Mesendoderm (in vitro differentiated cells): ENCODE data around the gene ZNF853.

ENCODE experiments used
- DNase-seq: peaks from one replicate; pipeline ENCODE4 v3.0.0; 2013
- H2AK5ac ChIP-seq: 2 replicates; pipeline ENCODE4 v1.6.1; 2013; ENCODE audit warnings: low read length, inconsistent platforms
- H2BK120ac ChIP-seq: 2 replicates; pipeline ENCODE4 v1.6.1; 2013; ENCODE audit warnings: low read depth, mild to moderate bottlenecking, low read length, moderate library complexity, mixed read lengths
- H2BK15ac ChIP-seq: replicated peaks from 2 replicates; pipeline ENCODE4 v1.6.1; 2013; ENCODE audit warnings: low read depth, mild to moderate bottlenecking, moderate library complexity
- H2BK5ac ChIP-seq: 2 replicates; pipeline ENCODE4 v1.6.1; 2013; ENCODE audit warnings: low read length, inconsistent platforms
- H3K18ac ChIP-seq: 2 replicates; pipeline ENCODE4 v1.6.1; 2013; ENCODE audit warnings: mild to moderate bottlenecking, low read length, mixed read lengths
- H3K23ac ChIP-seq: one replicate; pipeline ENCODE4 v1.6.1; 2013; ENCODE audit warnings: low read length
- H3K27ac ChIP-seq: 2 replicates; pipeline ENCODE4 v1.5.1; 2013; ENCODE audit warnings: low read depth, mild to moderate bottlenecking, inconsistent platforms, low read length, moderate library complexity
- H3K27me3 ChIP-seq: 2 replicates; pipeline ENCODE4 v1.6.1; 2013; ENCODE audit warnings: low read length, control low read depth, mild to moderate bottlenecking, inconsistent platforms; ENCODE audit not compliant: insufficient read depth, poor library complexity
- H3K36me3 ChIP-seq: 2 replicates; pipeline ENCODE4 v1.6.1; 2013; ENCODE audit warnings: low read length, inconsistent platforms; ENCODE audit not compliant: control insufficient read depth, insufficient read depth
- H3K4ac ChIP-seq: one replicate; pipeline ENCODE4 v1.6.1; 2013; ENCODE audit warnings: low read depth, mild to moderate bottlenecking, low read length, moderate library complexity
- H3K4me1 ChIP-seq: 2 replicates; pipeline ENCODE4 v1.6.1; 2013; ENCODE audit warnings: low read depth, low read length, inconsistent platforms; ENCODE audit not compliant: control insufficient read depth
- H3K4me2 ChIP-seq: 2 replicates; pipeline ENCODE4 v1.6.1; 2013; ENCODE audit warnings: low read length
- H3K4me3 ChIP-seq: 2 replicates; pipeline ENCODE4 v1.5.1; 2013; ENCODE audit warnings: mild to moderate bottlenecking, low read length
- H3K56ac ChIP-seq: one replicate; pipeline ENCODE4 v1.6.1; 2013; ENCODE audit warnings: low read length
- H3K79me1 ChIP-seq: 2 replicates; pipeline ENCODE4 v1.6.1; 2013; ENCODE audit warnings: low read length, inconsistent platforms
- H3K79me2 ChIP-seq: 2 replicates; pipeline ENCODE4 v1.6.1; 2013; ENCODE audit warnings: mild to moderate bottlenecking, low read length; ENCODE audit not compliant: control insufficient read depth, insufficient read depth
- H3K9ac ChIP-seq: 2 replicates; pipeline ENCODE4 v1.6.1; 2013; ENCODE audit warnings: low read length, inconsistent platforms
- H4K5ac ChIP-seq: one replicate; pipeline ENCODE4 v1.6.1; 2013; ENCODE audit warnings: low read length
- H4K8ac ChIP-seq: one replicate; pipeline ENCODE4 v1.6.1; 2013; ENCODE audit warnings: low read depth, mild to moderate bottlenecking, control low read depth, low read length, moderate library complexity
- WGBS: extraction: QIAGEN DNeasy Blood & Tissue Kit; methylation state at CpG from one replicate; pipeline ENCODE4 v1.1.7; 2013; ENCODE audit warnings: low lambda C conversion rate, missing lambda C conversion rate; ENCODE audit not compliant: insufficient coverage; ENCODE audit errors: extremely low coverage; 5-methylcytosine and 5-hydroxymethylcytosine counted together

The ZNF853 gene

GRCh38 chr7:6653071-6654003 is 37.9 kb downstream of the ZNF853 start:
- Histone ChIP-seq H3K36me3 (peaks cover 4% of the 10 kb centered on the region), H2AK5ac (no peak overlapping the region), H3K79me1 (no peaks in the 10 kb centered on the region), H2BK15ac (no peak overlapping the region), H2BK5ac (no peak overlapping the region), H3K4me3 (no peak overlapping the region), H4K5ac (no peak overlapping the region), H3K4ac (no peak overlapping the region), H3K27me3 (no peaks in the 10 kb centered on the region), H2BK120ac (no peak overlapping the region), H4K8ac (no peak overlapping the region), H3K23ac (no peak overlapping the region), H3K56ac (no peak overlapping the region), H3K79me2 (no peaks in the 10 kb centered on the region), H3K27ac (no peak overlapping the region), H3K9ac (no peak overlapping the region), H3K4me1 (no peaks in the 10 kb centered on the region), H3K18ac (no peak overlapping the region), H3K4me2 (no peak overlapping the region)
- no CpG with 5 or more reads among the region's 146 CpGs for WGBS
- no peak for DNase-seq

DNA sequence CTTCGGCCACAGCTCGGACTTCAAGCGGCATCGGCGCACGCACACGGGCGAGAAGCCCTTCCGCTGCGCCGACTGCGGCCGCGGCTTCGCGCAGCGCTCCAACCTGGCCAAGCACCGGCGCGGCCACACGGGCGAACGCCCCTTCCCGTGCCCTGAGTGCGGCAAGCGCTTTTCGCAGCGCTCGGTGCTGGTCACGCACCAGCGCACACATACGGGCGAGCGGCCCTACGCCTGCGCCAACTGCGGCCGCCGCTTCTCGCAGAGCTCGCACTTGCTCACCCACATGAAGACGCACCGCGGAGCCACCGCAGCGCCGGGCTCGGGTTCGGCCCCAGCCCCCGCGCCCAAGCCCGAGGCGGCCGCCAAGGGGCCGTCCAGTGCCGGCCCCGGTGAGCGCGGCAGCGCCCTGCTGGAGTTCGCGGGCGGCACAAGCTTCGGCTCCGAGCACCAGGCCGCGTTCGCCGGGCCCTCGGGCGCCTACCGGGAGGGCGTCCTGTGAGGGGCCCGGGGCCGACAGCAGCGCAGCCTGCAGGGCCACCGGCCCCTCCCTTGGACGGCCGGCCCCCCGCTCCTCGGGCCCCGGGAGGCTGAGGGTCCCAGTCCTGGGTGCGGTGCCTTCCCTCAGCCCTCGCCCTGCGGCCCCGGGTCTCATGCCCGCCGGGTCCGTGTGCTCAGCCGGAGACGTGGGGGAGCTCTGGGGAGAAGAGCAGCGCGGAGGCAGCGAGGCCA is 38.9 kb downstream of the ZNF853 start:
- H3K36me3 ChIP-seq, result peaks cover 4% of the 10 kb centered on the region
- H3K4me1 ChIP-seq, result no peaks in the 10 kb centered on the region
- H3K23ac ChIP-seq, result no peak overlapping the region
- no peak overlapping the region for H3K4me2 ChIP-seq
- no peak overlapping the region for H4K5ac ChIP-seq
- no peak for DNase-seq
- no peaks in the 10 kb centered on the region for H3K79me1 ChIP-seq
- no peak overlapping the region for H3K4ac ChIP-seq
- no peak overlapping the region for H3K9ac ChIP-seq
- no peak overlapping the region for H2BK5ac ChIP-seq
- no peak overlapping the region for H2AK5ac ChIP-seq
- no peak overlapping the region for H2BK15ac ChIP-seq
- no peak overlapping the region for H4K8ac ChIP-seq
- no peaks in the 10 kb centered on the region for H3K79me2 ChIP-seq
- no peak overlapping the region for H3K18ac ChIP-seq
- no peak overlapping the region for H2BK120ac ChIP-seq
- H3K27ac ChIP-seq, result no peak overlapping the region
- WGBS, result no CpG with 5 or more reads among the region's 94 CpGs
- no peaks in the 10 kb centered on the region for H3K27me3 ChIP-seq
- H3K56ac ChIP-seq, result no peak overlapping the region
- no peak overlapping the region for H3K4me3 ChIP-seq

GRCh38 chr7:6654842-6655610 is 39.6 kb downstream of the ZNF853 start:
- H3K36me3 ChIP-seq, result peaks cover 4% of the 10 kb centered on the region
- H3K18ac ChIP-seq, result no peak overlapping the region

GRCh38 chr7:6655636-6656385 is 40.4 kb downstream of the ZNF853 start:
- Histone ChIP-seq H3K36me3 (peaks cover 4% of the 10 kb centered on the region), H3K4me1 (no peaks in the 10 kb centered on the region), H4K8ac (no peak overlapping the region), H3K4me3 (no peak overlapping the region), H3K4me2 (no peak overlapping the region), H2BK15ac (no peak overlapping the region), H2BK120ac (no peak overlapping the region), H3K4ac (no peak overlapping the region), H3K27ac (no peak overlapping the region), H3K23ac (no peak overlapping the region), H2AK5ac (no peak overlapping the region), H3K79me1 (no peaks in the 10 kb centered on the region), H3K27me3 (no peaks in the 10 kb centered on the region), H3K79me2 (no peaks in the 10 kb centered on the region), H3K9ac (no peak overlapping the region), H3K56ac (no peak overlapping the region), H3K18ac (no peak overlapping the region), H4K5ac (no peak overlapping the region), H2BK5ac (no peak overlapping the region)
- DNase-seq, result no peak
- WGBS, result no CpG with 5 or more reads among the region's 17 CpGs

More at GRCh38 chr7:6654842-6655610, 39.6 kb downstream of the ZNF853 start:
- H3K4me2 ChIP-seq, result no peak overlapping the region
- no peak overlapping the region for H4K8ac ChIP-seq
- H3K4ac ChIP-seq, result no peak overlapping the region
- WGBS, result no CpG with 5 or more reads among the region's 48 CpGs
- H2BK15ac ChIP-seq, result no peak overlapping the region
- H3K23ac ChIP-seq, result no peak overlapping the region
- no peak overlapping the region for H2AK5ac ChIP-seq
- no peak overlapping the region for H4K5ac ChIP-seq
- H3K79me2 ChIP-seq, result no peaks in the 10 kb centered on the region
- no peak overlapping the region for H3K9ac ChIP-seq
- H3K4me3 ChIP-seq, result no peak overlapping the region
- H3K79me1 ChIP-seq, result no peaks in the 10 kb centered on the region
- H3K27ac ChIP-seq, result no peak overlapping the region
- H3K56ac ChIP-seq, result no peak overlapping the region
- H3K27me3 ChIP-seq, result no peaks in the 10 kb centered on the region
- H2BK5ac ChIP-seq, result no peak overlapping the region
- no peak for DNase-seq
- no peak overlapping the region for H2BK120ac ChIP-seq
- no peaks in the 10 kb centered on the region for H3K4me1 ChIP-seq

GRCh38 chr7:6656413-6656812 is 41.0 kb downstream of the ZNF853 start:
- no peak overlapping the region for H3K23ac ChIP-seq
- no peak overlapping the region for H3K56ac ChIP-seq
- no peak overlapping the region for H2BK5ac ChIP-seq
- H3K27me3 ChIP-seq, result no peaks in the 10 kb centered on the region
- no peak overlapping the region for H4K5ac ChIP-seq
- no peak overlapping the region for H3K9ac ChIP-seq
- H3K18ac ChIP-seq, result no peak overlapping the region
- no peak overlapping the region for H3K4me3 ChIP-seq
- H2BK120ac ChIP-seq, result no peak overlapping the region
- peaks cover 4% of the 10 kb centered on the region for H3K36me3 ChIP-seq
- no peak overlapping the region for H2BK15ac ChIP-seq
- H3K4me2 ChIP-seq, result no peak overlapping the region
- no peak overlapping the region for H3K27ac ChIP-seq
- no peak overlapping the region for H2AK5ac ChIP-seq
- no peaks in the 10 kb centered on the region for H3K4me1 ChIP-seq
- WGBS, result no CpG with 5 or more reads among the region's 9 CpGs
- H3K79me1 ChIP-seq, result no peaks in the 10 kb centered on the region
- H3K79me2 ChIP-seq, result no peaks in the 10 kb centered on the region
- no peak overlapping the region for H4K8ac ChIP-seq
- DNase-seq, result no peak
- no peak overlapping the region for H3K4ac ChIP-seq
